Dermis microvascular lymphatic vessel endothelial cell (primary cell): ENCODE data around the gene MYPN. TPM values are rescaled to one million over a fixed set of nuclear protein-coding genes. Genes with fewer than 3 reads are reported as not detected.
A peak's percentile ranks its signal among the peaks of the same experiment; 100 is the strongest.
"Not testable (repeated sequence)": the region's sequence is repeated elsewhere in the genome, so short reads cannot be mapped to it uniquely, and the experiment has no call there.

ENCODE experiments used
- DNase-seq, 2 donors: peaks; one replicate each; pipeline versions ENCODE4 v3.0.0 to v3.0.0-alpha.2; 2010; ENCODE audit warnings: low read depth in 2 of 2
- total RNA-seq: library from RNA; depleted of rRNA; stranded (reverse); fragments of >200 nt; gene quantifications from 2 replicates; pipeline ENCODE4 v1.2.1, GENCODE V29; 2014

MYPN gene
- total RNA-seq, 1 donor from 2014 or later: under 0.01 TPM

GRCh38 chr10:68171539-68172080 lies 62.3 kb downstream of the MYPN start:
- DNase-seq: no peak

GRCh38 chr10:68172324-68172723 lies 63.0 kb downstream of the MYPN start:
- no peak for DNase-seq

GRCh38 chr10:68175949-68176348 lies 66.7 kb downstream of the MYPN start:
- no peak for DNase-seq

GRCh38 chr10:68176797-68177196 lies 67.5 kb downstream of the MYPN start:
- DNase-seq: no peak

GRCh38 chr10:68178592-68178991 lies 69.3 kb downstream of the MYPN start:
- no peak for DNase-seq

- DNase-seq: no peak
These were observed 69.7 kb downstream of the MYPN start for GRCh38 chr10:68179016-68179415.

- no peak for DNase-seq
These were observed 71.2 kb downstream of the MYPN start for GRCh38 chr10:68180490-68180889.

GRCh38 chr10:68184546-68184945 lies 75.3 kb downstream of the MYPN start:
- peak in 1 of 2 donors; percentile 37 for DNase-seq

- no peak for DNase-seq
These were observed 75.8 kb downstream of the MYPN start for GRCh38 chr10:68185085-68185484.

GRCh38 chr10:68188835-68189234 lies 79.5 kb downstream of the MYPN start:
- DNase-seq: no peak

- DNase-seq: no peak
These were observed 82.8 kb downstream of the MYPN start for GRCh38 chr10:68192113-68192512.

- no peak for DNase-seq
These were observed 85.0 kb downstream of the MYPN start for GRCh38 chr10:68194290-68194689.

GRCh38 chr10:68195776-68196175 lies 86.5 kb downstream of the MYPN start:
- DNase-seq: not testable (repeated sequence)

GRCh38 chr10:68196701-68197100 lies 87.4 kb downstream of the MYPN start:
- DNase-seq: no peak

- peak in 1 of 2 donors; percentile 62 for DNase-seq
These were observed 93.7 kb downstream of the MYPN start for GRCh38 chr10:68202960-68203353.

GRCh38 chr10:68208424-68209042 lies 99.2 kb downstream of the MYPN start:
- peak; percentile 46 to 82 for DNase-seq

- DNase-seq: no peak
These were observed 102.4 kb downstream of the MYPN start for GRCh38 chr10:68211669-68212068.

GRCh38 chr10:68212721-68213352 lies 103.5 kb downstream of the MYPN start:
- DNase-seq: peak in 1 of 2 donors; percentile 39

- DNase-seq: no peak
These were observed 109.5 kb downstream of the MYPN start for GRCh38 chr10:68218786-68219185.

- DNase-seq: no peak
These were observed 111.9 kb downstream of the MYPN start for GRCh38 chr10:68221196-68221595.

GRCh38 chr10:68222391-68222790 lies 113.1 kb downstream of the MYPN start:
- DNase-seq: no peak

GRCh38 chr10:68223535-68224165 lies 114.4 kb downstream of the MYPN start:
- no peak for DNase-seq

- DNase-seq: no peak
These were observed 115.5 kb downstream of the MYPN start for GRCh38 chr10:68224810-68225209.
